RWPE2 (cell line): Measurements from ENCODE around the gene DMBT1.

Experiments used
- ATAC-seq: fragments of 200-7000 bp; cut with Tn5 transposase; 3 replicates; pipeline ENCODE4 v1.9.1; 2021; ENCODE audit warnings: low read depth
- DNase-seq: peaks from one replicate; pipeline ENCODE4 v3.0.0-alpha.2; 2020; ENCODE audit warnings: low spot score
- H3K27ac ChIP-seq: fragments of 450-650 bp; 2 replicates; pipeline ENCODE4 v1.5.1; 2017; ENCODE audit warnings: mild to moderate bottlenecking; ENCODE audit not compliant: poor library complexity, severe bottlenecking
- H3K27me3 ChIP-seq: fragments of 250-450 bp; sonication (Bioruptor Pico); 2 replicates; pipeline ENCODE4 v1.5.1; 2021; ENCODE audit warnings: mild to moderate bottlenecking, moderate library complexity; ENCODE audit not compliant: insufficient read depth, poor library complexity, severe bottlenecking
- H3K36me3 ChIP-seq: fragments of 250-450 bp; sonication (Bioruptor Pico); 2 replicates; pipeline ENCODE4 v1.5.1; 2020; ENCODE audit warnings: low read depth, mild to moderate bottlenecking, moderate library complexity
- H3K4me1 ChIP-seq: fragments of 250-450 bp; sonication (Bioruptor Pico); 2 replicates; pipeline ENCODE4 v1.5.1; 2021; ENCODE audit warnings: mild to moderate bottlenecking, moderate library complexity; ENCODE audit not compliant: insufficient read depth, poor library complexity, severe bottlenecking
- H3K4me3 ChIP-seq: fragments of 250-450 bp; sonication (Bioruptor Pico); 2 replicates; pipeline ENCODE4 v1.5.1; 2021; ENCODE audit warnings: mild to moderate bottlenecking, moderate library complexity; ENCODE audit not compliant: severe bottlenecking
- H3K9me3 ChIP-seq: fragments of 250-450 bp; sonication (Bioruptor Pico); 2 replicates; pipeline ENCODE4 v1.5.1; 2021; ENCODE audit warnings: mild to moderate bottlenecking, moderate library complexity; ENCODE audit not compliant: severe bottlenecking
- TF ChIP-seq, protein P1 (sequence below): fragments of 450-650 bp; IDR thresholded peaks from one replicate; pipeline ENCODE4 v1.5.1; 2017; ENCODE audit warnings: mild to moderate bottlenecking, moderate library complexity; ENCODE audit not compliant: poor library complexity, severe bottlenecking

The DMBT1 gene

DNA sequence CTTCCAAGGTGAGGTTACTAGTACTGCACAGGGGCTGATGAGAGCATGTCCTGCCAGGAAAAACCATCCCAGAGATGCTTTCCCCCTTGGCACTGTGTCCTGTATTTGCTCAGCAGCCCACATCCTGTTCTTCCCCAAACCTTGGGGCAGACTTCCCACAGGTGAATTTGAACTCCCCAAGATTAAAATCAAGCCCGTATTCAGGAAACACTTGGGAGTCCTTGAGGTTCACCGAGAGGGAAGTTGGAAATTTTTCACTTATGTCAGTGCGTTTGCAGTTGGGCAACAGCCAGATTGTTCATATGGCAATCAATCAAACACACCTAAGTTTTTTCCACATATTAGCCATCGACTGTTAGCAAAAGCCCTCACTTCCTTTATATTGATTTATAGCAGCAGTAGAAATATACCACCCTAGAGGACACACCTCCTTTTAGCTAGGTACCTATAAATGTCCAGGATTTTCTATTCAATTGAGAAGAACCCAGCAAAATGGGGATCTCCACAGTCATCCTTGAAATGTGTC lies at the start of gene DMBT1:
Gene DMBT1, plus strand, starts transcription at position 476 of the 526 bp plus-strand sequence. Its CDS starts 17 bp downstream, at position 493.
- Histone ChIP-seq H3K27me3 (no peaks in the 10 kb centered on the region), H3K36me3 (no peaks in the 10 kb centered on the region), H3K9me3 (no peaks in the 10 kb centered on the region), H3K4me1 (peaks cover 13% of the 10 kb centered on the region), H3K27ac (no peak within 1 kb of the TSS), H3K4me3 (no peak within 1 kb of the TSS)
- DNase-seq (no peak), ATAC-seq (peak; percentile 55)
- TF ChIP-seq, protein P1, sequence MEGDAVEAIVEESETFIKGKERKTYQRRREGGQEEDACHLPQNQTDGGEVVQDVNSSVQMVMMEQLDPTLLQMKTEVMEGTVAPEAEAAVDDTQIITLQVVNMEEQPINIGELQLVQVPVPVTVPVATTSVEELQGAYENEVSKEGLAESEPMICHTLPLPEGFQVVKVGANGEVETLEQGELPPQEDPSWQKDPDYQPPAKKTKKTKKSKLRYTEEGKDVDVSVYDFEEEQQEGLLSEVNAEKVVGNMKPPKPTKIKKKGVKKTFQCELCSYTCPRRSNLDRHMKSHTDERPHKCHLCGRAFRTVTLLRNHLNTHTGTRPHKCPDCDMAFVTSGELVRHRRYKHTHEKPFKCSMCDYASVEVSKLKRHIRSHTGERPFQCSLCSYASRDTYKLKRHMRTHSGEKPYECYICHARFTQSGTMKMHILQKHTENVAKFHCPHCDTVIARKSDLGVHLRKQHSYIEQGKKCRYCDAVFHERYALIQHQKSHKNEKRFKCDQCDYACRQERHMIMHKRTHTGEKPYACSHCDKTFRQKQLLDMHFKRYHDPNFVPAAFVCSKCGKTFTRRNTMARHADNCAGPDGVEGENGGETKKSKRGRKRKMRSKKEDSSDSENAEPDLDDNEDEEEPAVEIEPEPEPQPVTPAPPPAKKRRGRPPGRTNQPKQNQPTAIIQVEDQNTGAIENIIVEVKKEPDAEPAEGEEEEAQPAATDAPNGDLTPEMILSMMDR, result no peak

DNA sequence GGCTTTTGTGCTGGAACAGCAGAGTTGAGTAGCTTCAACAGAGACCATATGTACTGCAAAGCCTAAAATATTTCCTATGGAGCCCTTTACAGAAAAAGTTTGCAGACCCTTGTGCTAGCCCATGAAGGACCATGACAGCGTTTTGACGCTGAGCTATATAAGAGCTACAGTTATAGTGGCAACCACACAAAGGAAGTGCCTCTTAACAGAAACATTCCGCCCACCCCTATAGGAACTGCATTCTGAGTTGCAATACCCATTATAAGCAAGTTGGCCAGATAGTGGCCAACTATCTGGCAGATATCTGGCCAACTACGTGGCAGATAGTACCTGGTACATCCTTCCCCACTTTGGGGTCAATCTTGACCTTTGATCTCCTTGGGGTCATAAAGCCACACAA lies 47.5 kb upstream of the DMBT1 start:
- peaks cover 13% of the 10 kb centered on the region for H3K4me1 ChIP-seq
- TF ChIP-seq, protein P1, result no peak
- ATAC-seq (no peak), DNase-seq (no peak)
- no peak overlapping the region for H3K27ac ChIP-seq
- H3K36me3 ChIP-seq, result peaks cover 26% of the 10 kb centered on the region
- H3K4me3 ChIP-seq, result no peak overlapping the region
- no peaks in the 10 kb centered on the region for H3K9me3 ChIP-seq
- H3K27me3 ChIP-seq, result no peaks in the 10 kb centered on the region

DNA sequence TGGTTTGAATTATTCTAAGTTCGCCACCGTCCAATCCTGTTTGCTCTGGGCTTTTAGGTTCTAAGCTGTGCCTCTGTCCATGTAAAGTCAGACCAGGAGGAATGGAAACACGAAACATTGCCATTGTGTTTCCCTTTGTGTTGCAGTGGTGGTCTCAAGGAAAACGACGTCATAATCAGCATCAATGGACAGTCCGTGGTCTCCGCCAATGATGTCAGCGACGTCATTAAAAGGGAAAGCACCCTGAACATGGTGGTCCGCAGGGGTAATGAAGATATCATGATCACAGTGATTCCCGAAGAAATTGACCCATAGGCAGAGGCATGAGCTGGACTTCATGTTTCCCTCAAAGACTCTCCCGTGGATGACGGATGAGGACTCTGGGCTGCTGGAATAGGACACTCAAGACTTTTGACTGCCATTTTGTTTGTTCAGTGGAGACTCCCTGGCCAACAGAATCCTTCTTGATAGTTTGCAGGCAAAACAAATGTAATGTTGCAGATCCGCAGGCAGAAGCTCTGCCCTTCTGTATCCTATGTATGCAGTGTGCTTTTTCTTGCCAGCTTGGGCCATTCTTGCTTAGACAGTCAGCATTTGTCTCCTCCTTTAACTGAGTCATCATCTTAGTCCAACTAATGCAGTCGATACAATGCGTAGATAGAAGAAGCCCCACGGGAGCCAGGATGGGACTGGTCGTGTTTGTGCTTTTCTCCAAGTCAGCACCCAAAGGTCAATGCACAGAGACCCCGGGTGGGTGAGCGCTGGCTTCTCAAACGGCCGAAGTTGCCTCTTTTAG lies 46.3 kb upstream of the DMBT1 start:
- TF ChIP-seq, protein P1, result no peak
- H3K27me3 ChIP-seq, result no peaks in the 10 kb centered on the region
- DNase-seq (no peak), ATAC-seq (no peak)
- H3K4me3 ChIP-seq, result no peak overlapping the region
- H3K27ac ChIP-seq, result no peak overlapping the region
- no peaks in the 10 kb centered on the region for H3K9me3 ChIP-seq
- peaks cover 13% of the 10 kb centered on the region for H3K4me1 ChIP-seq
- H3K36me3 ChIP-seq, result peaks cover 26% of the 10 kb centered on the region

DNA sequence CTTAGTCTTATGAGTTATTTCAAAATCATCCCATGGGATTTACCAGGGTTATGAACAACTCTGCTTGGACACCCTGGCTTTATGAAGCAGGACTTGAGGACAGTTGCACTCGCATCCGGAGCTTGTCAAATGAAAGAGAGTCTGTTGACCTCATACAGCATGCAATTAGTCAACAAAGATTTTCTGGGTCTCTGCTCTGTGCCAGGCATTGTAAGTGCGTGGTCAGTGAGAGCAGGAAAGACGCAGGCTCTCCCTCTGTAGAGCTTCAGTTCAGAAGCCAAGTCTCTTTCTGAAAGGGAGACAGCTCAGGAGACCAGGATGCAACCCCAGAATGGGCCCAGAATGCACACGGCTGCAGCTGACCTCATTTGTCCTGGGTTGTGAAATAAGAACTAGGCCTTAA lies 45.5 kb upstream of the DMBT1 start:
- ATAC-seq (no peak), DNase-seq (no peak)
- H3K4me1 ChIP-seq, result peaks cover 6% of the 10 kb centered on the region
- H3K27ac ChIP-seq, result no peak overlapping the region
- no peaks in the 10 kb centered on the region for H3K9me3 ChIP-seq
- TF ChIP-seq, protein P1, result no peak
- no peak overlapping the region for H3K4me3 ChIP-seq
- no peaks in the 10 kb centered on the region for H3K27me3 ChIP-seq
- H3K36me3 ChIP-seq, result peaks cover 26% of the 10 kb centered on the region

DNA sequence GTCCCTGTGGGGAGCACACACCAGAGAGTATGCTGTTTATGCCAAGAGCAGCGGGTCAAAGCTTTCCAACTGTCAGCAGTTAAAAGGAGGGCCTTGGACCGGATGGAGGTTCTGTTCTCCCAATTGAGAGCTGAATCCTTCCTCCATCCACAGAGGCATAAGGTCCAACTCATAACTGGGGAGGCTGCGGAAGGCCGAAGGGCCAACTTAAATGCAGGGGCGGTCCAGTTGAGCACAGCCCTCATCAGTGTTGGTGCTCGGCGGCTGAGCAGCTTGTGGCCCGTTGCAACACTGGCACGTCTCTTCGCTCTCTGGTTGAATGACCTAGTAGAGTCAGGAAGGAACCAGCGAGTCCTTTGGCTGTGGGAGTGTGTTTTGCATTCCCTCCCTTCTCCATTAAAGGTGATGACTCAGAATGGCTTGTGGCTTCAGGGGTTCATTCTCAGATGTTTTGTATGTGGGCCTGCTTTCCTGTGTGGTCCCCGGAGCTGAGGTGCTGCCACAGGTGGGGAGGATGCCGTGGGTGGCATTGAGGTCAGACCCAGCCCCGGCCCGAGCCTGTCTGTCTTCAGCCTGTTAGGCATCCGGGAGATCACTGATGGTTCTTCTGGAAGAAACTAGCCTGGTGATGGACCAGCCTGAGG lies 44.8 kb upstream of the DMBT1 start:
- Histone ChIP-seq H3K9me3 (no peaks in the 10 kb centered on the region), H3K27me3 (no peaks in the 10 kb centered on the region), H3K36me3 (peaks cover 26% of the 10 kb centered on the region), H3K4me3 (no peak overlapping the region), H3K27ac (no peak overlapping the region), H3K4me1 (peaks cover 1% of the 10 kb centered on the region)
- DNase-seq, result no peak
- 0 out of 3 replicates have a peak, but pooled peaks have one; percentile 12 for ATAC-seq
- TF ChIP-seq, protein P1, result no peak
